ENCODE measurements around the gene NCKAP1.

The NCKAP1 gene

DNA sequence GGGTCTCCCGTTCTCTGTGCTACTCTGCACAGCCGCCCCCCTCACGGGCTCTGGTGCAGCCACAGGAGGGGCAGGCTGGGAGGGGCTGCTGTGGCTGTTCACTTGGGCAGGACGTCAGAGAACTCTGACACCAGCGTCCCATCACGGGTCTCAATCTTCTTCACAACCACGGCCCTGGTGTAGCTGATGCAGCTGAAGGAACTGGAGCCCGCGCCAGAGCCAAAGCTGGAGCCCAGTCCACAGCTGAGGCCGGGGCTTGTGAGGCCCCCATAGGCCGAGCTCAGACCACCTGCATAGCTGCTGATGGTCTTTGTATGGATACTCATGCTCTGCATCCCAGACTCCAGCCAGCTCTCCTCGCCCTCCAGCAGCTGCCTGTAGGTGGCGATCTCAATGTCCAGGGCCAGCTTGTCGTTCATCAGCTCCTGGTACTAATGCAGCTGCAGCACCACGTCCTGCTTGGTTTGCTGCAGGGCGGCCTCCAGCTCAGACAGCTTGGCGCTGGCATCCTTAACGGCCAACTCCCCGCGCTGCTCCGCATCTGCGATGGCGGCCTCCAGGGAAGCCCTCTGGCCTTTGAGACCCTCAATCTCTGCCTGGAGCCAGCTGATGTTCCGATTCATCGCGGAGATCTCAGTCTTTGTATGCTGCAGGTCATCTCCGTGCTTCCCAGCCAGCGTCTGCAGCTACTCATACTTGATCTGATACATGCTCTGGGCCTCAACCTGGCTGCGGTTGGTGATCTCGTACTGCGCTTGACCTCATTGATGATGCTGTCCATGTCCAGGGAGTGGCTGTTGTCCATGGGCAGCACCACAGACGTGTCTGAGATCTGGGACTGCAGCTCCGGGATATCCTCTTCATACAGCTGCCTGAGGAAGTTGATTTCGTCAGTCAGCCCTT lies 32.9 kb upstream of the NCKAP1 start:
- Histone ChIP-seq H2AFZ (ENCODE audit: low read depth, low read length) (no peak overlapping the region), H3K9ac (ENCODE audit: low read depth, low read length) (no peak overlapping the region), H3K27ac (ENCODE audit: low read length) (no peak overlapping the region), H3K79me2 (ENCODE audit: insufficient read depth, low read length) (no peaks in the 10 kb centered on the region), H4K20me1 (ENCODE audit: insufficient read depth, low read length) (no peaks in the 10 kb centered on the region), H3K4me1 (ENCODE audit: insufficient read depth, low read length) (no peaks in the 10 kb centered on the region), H3K36me3 (ENCODE audit: insufficient read depth, low read length) (no peaks in the 10 kb centered on the region), H3K27me3 (ENCODE audit: insufficient read depth, low read length, poor library complexity) (no peaks in the 10 kb centered on the region), H3K4me3 (ENCODE audit: low read depth in 1 of 2, low read length in 2 of 2) (no peak overlapping the region), H3K4me2 (ENCODE audit: insufficient read depth, low read length) (no peak overlapping the region), H3K9me3 (ENCODE audit: insufficient read depth, low read length, severe bottlenecking) (peaks cover 9% of the 10 kb centered on the region)
- DNase-seq (no peak), ATAC-seq (ENCODE audit: insufficient read depth, low read depth) (no peak)
- no peak for TF ChIP-seq EZH2 (IDR thresholded peaks at IDR 0.05; ENCODE audit: borderline replicate concordance, low read depth, low read length, severe bottlenecking)
- TF ChIP-seq, protein P1, sequence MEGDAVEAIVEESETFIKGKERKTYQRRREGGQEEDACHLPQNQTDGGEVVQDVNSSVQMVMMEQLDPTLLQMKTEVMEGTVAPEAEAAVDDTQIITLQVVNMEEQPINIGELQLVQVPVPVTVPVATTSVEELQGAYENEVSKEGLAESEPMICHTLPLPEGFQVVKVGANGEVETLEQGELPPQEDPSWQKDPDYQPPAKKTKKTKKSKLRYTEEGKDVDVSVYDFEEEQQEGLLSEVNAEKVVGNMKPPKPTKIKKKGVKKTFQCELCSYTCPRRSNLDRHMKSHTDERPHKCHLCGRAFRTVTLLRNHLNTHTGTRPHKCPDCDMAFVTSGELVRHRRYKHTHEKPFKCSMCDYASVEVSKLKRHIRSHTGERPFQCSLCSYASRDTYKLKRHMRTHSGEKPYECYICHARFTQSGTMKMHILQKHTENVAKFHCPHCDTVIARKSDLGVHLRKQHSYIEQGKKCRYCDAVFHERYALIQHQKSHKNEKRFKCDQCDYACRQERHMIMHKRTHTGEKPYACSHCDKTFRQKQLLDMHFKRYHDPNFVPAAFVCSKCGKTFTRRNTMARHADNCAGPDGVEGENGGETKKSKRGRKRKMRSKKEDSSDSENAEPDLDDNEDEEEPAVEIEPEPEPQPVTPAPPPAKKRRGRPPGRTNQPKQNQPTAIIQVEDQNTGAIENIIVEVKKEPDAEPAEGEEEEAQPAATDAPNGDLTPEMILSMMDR (IDR thresholded peaks at IDR 0.05; ENCODE audit: borderline replicate concordance, extremely low read depth, low read length, poor library complexity, severe bottlenecking): peak; percentile 18

DNA sequence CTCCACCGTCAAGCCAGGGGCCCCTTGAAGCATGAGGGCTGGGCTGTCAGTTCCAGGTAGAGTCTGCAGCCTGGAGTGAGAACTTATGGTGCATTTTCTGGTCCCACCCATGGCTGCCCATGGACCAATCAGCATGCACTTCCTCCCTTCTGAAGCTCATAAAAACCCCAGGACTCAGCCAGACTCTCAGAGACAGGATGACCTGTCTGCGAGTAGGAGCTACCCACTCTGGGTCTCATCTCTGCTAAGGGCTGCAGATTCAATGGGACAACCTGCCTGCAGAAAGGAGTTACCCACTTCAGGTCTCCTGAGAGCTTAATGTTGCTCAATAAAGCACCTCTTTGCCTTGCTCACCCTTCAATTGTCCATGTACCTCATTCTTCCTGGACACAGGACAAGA lies 30.9 kb upstream of the NCKAP1 start:
- ATAC-seq (ENCODE audit: insufficient read depth, low read depth) (no peak), DNase-seq (no peak)
- Histone ChIP-seq H3K4me3 (ENCODE audit: low read depth in 1 of 2, low read length in 2 of 2) (no peak overlapping the region), H2AFZ (ENCODE audit: low read depth, low read length) (no peak overlapping the region), H3K27ac (ENCODE audit: low read length) (no peak overlapping the region), H3K4me1 (ENCODE audit: insufficient read depth, low read length) (no peaks in the 10 kb centered on the region), H4K20me1 (ENCODE audit: insufficient read depth, low read length) (no peaks in the 10 kb centered on the region), H3K9ac (ENCODE audit: low read depth, low read length) (no peak overlapping the region), H3K27me3 (ENCODE audit: insufficient read depth, low read length, poor library complexity) (no peaks in the 10 kb centered on the region), H3K4me2 (ENCODE audit: insufficient read depth, low read length) (no peak overlapping the region), H3K36me3 (ENCODE audit: insufficient read depth, low read length) (no peaks in the 10 kb centered on the region), H3K9me3 (ENCODE audit: insufficient read depth, low read length, severe bottlenecking) (peaks cover 9% of the 10 kb centered on the region), H3K79me2 (ENCODE audit: insufficient read depth, low read length) (no peaks in the 10 kb centered on the region)
- no peak for TF ChIP-seq EZH2 (IDR thresholded peaks at IDR 0.05; ENCODE audit: borderline replicate concordance, low read depth, low read length, severe bottlenecking)
- TF ChIP-seq, protein P1 (IDR thresholded peaks at IDR 0.05; ENCODE audit: borderline replicate concordance, extremely low read depth, low read length, poor library complexity, severe bottlenecking): no peak

DNA sequence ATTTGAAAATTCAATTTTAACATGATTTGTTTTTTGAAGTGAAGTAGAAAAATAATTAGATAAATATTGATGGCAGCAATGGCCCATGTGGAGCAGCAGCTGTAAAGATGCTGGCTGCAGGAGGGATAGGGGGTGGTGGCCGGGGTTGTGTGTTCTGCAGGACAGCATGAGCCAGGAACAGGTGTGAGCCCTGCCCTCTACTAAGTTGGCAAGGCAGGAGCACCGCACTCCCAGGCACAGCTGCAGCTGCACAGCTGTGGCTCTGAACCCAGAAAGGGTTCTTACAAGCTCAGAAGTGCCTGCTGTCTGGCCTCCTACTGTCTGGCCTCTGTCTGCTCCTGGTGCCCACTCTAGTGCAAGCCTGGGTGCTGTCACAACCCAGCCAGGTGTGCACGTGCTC lies 30.3 kb upstream of the NCKAP1 start:
- H3K9ac ChIP-seq (ENCODE audit: low read depth, low read length): no peak overlapping the region
- H3K36me3 ChIP-seq (ENCODE audit: insufficient read depth, low read length): no peaks in the 10 kb centered on the region
- DNase-seq (no peak), ATAC-seq (ENCODE audit: insufficient read depth, low read depth) (no peak)
- no peak overlapping the region for H3K27ac ChIP-seq (ENCODE audit: low read length)
- H3K4me3 ChIP-seq (ENCODE audit: low read depth in 1 of 2, low read length in 2 of 2): no peak overlapping the region
- no peak overlapping the region for H2AFZ ChIP-seq (ENCODE audit: low read depth, low read length)
- peaks cover 9% of the 10 kb centered on the region for H3K9me3 ChIP-seq (ENCODE audit: insufficient read depth, low read length, severe bottlenecking)
- TF ChIP-seq EZH2 (IDR thresholded peaks at IDR 0.05; ENCODE audit: borderline replicate concordance, low read depth, low read length, severe bottlenecking): no peak
- TF ChIP-seq, protein P1 (IDR thresholded peaks at IDR 0.05; ENCODE audit: borderline replicate concordance, extremely low read depth, low read length, poor library complexity, severe bottlenecking): no peak
- H3K27me3 ChIP-seq (ENCODE audit: insufficient read depth, low read length, poor library complexity): no peaks in the 10 kb centered on the region
- H3K4me2 ChIP-seq (ENCODE audit: insufficient read depth, low read length): no peak overlapping the region
- no peaks in the 10 kb centered on the region for H3K79me2 ChIP-seq (ENCODE audit: insufficient read depth, low read length)
- no peaks in the 10 kb centered on the region for H4K20me1 ChIP-seq (ENCODE audit: insufficient read depth, low read length)
- H3K4me1 ChIP-seq (ENCODE audit: insufficient read depth, low read length): no peaks in the 10 kb centered on the region
